H1 (cell line): Measurements from ENCODE around the gene HPRT1. TPM values are rescaled to one million over a fixed set of nuclear protein-coding genes. Genes with fewer than 3 reads are reported as not detected.

Source experiments
- polyA plus RNA-seq, 7 experiments: library from polyadenylated mRNA; depleted of rRNA in 3 of 7; stranded (reverse) in 5 of 7; unstranded in 2 of 7; fragments of >200 nt in 5 of 7; fragments of 200-250 nt in 2 of 7; gene quantifications; 1 replicate in 5 of 7; 2 replicates in 1 of 7; 4 replicates in 1 of 7; pipeline versions ENCODE4 v1.2.1 to v1.2.3, GENCODE V29; 2011 to 2013; ENCODE audit warnings: missing spikeins in 2 of 7, mixed read lengths in 2 of 7
- total RNA-seq: library from RNA; stranded (reverse); fragmentation: NEBNext Ultra II Directional; extraction: Animal tissue kit (Norgen Biotek cat#: 25700); gene quantifications from 2 replicates; pipeline ENCODE4 v1.2.1, GENCODE V29; 2021
- TF ChIP-seq, protein P1 (sequence below): fragments of 300-600 bp; sonication (generic); IDR thresholded peaks from 2 replicates; pipeline ENCODE4 v1.7.1; 2012; ENCODE audit warnings: low read length, moderate library complexity, mild to moderate bottlenecking, inconsistent platforms; ENCODE audit not compliant: insufficient replicate concordance
- TF ChIP-seq, protein P2 (sequence below): IDR thresholded peaks from 2 replicates; pipeline ENCODE4 v1.6.1; 2012; ENCODE audit warnings: inconsistent platforms
- TF ChIP-seq, protein P3 (sequence below): IDR thresholded peaks from 2 replicates; pipeline ENCODE4 v1.6.1; 2012; ENCODE audit warnings: inconsistent platforms

The HPRT1 gene
- total and polyA plus RNA-seq, 2 of the 8 experiments (the other 6 are each of a cell fraction or from before 2014, with no cell fraction given): 16.9 to 49.5 TPM

DNA sequence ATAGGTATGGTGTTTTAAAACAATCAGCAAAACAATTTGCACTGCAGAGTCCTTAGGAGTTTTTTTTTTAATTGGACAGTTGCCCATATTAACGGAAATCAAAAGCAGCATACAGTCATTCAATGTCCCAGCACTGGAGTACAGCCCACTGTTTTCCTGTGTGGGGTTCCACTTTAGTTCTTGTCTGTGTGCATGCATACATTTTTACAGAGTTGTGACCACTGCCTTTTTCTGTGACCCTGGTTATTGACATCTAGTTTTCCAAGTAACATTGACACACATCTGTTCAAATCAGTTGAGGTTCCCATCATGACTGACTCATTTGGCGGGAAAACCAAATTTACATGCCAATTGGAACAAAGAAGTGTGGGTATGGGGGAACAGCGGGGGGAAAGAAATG is 83.3 kb downstream of the HPRT1 start (continued):
- TF ChIP-seq, protein P1, sequence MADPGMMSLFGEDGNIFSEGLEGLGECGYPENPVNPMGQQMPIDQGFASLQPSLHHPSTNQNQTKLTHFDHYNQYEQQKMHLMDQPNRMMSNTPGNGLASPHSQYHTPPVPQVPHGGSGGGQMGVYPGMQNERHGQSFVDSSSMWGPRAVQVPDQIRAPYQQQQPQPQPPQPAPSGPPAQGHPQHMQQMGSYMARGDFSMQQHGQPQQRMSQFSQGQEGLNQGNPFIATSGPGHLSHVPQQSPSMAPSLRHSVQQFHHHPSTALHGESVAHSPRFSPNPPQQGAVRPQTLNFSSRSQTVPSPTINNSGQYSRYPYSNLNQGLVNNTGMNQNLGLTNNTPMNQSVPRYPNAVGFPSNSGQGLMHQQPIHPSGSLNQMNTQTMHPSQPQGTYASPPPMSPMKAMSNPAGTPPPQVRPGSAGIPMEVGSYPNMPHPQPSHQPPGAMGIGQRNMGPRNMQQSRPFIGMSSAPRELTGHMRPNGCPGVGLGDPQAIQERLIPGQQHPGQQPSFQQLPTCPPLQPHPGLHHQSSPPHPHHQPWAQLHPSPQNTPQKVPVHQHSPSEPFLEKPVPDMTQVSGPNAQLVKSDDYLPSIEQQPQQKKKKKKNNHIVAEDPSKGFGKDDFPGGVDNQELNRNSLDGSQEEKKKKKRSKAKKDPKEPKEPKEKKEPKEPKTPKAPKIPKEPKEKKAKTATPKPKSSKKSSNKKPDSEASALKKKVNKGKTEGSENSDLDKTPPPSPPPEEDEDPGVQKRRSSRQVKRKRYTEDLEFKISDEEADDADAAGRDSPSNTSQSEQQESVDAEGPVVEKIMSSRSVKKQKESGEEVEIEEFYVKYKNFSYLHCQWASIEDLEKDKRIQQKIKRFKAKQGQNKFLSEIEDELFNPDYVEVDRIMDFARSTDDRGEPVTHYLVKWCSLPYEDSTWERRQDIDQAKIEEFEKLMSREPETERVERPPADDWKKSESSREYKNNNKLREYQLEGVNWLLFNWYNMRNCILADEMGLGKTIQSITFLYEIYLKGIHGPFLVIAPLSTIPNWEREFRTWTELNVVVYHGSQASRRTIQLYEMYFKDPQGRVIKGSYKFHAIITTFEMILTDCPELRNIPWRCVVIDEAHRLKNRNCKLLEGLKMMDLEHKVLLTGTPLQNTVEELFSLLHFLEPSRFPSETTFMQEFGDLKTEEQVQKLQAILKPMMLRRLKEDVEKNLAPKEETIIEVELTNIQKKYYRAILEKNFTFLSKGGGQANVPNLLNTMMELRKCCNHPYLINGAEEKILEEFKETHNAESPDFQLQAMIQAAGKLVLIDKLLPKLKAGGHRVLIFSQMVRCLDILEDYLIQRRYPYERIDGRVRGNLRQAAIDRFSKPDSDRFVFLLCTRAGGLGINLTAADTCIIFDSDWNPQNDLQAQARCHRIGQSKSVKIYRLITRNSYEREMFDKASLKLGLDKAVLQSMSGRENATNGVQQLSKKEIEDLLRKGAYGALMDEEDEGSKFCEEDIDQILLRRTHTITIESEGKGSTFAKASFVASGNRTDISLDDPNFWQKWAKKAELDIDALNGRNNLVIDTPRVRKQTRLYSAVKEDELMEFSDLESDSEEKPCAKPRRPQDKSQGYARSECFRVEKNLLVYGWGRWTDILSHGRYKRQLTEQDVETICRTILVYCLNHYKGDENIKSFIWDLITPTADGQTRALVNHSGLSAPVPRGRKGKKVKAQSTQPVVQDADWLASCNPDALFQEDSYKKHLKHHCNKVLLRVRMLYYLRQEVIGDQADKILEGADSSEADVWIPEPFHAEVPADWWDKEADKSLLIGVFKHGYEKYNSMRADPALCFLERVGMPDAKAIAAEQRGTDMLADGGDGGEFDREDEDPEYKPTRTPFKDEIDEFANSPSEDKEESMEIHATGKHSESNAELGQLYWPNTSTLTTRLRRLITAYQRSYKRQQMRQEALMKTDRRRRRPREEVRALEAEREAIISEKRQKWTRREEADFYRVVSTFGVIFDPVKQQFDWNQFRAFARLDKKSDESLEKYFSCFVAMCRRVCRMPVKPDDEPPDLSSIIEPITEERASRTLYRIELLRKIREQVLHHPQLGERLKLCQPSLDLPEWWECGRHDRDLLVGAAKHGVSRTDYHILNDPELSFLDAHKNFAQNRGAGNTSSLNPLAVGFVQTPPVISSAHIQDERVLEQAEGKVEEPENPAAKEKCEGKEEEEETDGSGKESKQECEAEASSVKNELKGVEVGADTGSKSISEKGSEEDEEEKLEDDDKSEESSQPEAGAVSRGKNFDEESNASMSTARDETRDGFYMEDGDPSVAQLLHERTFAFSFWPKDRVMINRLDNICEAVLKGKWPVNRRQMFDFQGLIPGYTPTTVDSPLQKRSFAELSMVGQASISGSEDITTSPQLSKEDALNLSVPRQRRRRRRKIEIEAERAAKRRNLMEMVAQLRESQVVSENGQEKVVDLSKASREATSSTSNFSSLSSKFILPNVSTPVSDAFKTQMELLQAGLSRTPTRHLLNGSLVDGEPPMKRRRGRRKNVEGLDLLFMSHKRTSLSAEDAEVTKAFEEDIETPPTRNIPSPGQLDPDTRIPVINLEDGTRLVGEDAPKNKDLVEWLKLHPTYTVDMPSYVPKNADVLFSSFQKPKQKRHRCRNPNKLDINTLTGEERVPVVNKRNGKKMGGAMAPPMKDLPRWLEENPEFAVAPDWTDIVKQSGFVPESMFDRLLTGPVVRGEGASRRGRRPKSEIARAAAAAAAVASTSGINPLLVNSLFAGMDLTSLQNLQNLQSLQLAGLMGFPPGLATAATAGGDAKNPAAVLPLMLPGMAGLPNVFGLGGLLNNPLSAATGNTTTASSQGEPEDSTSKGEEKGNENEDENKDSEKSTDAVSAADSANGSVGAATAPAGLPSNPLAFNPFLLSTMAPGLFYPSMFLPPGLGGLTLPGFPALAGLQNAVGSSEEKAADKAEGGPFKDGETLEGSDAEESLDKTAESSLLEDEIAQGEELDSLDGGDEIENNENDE: no peak
- TF ChIP-seq, protein P2, sequence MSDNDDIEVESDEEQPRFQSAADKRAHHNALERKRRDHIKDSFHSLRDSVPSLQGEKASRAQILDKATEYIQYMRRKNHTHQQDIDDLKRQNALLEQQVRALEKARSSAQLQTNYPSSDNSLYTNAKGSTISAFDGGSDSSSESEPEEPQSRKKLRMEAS: peak; percentile 28; the same call in 1 of the 2 replicates
- TF ChIP-seq, protein P3, sequence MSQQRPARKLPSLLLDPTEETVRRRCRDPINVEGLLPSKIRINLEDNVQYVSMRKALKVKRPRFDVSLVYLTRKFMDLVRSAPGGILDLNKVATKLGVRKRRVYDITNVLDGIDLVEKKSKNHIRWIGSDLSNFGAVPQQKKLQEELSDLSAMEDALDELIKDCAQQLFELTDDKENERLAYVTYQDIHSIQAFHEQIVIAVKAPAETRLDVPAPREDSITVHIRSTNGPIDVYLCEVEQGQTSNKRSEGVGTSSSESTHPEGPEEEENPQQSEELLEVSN: peak; percentile 72
- TF ChIP-seq, all 59 proteins: peak for 2
